IMR-90 (cell line): Measurements from ENCODE around the gene JAGN1. TPM values are rescaled to one million over a fixed set of nuclear protein-coding genes. Genes with fewer than 3 reads are reported as not detected.
A peak's percentile ranks its signal among the peaks of the same experiment; 100 is the strongest.

ENCODE experiments used
- ATAC-seq: fragments of 200-7000 bp; cut with Tn5 transposase; 2 replicates; pipeline ENCODE4 v1.9.1; 2020; ENCODE audit warnings: low read depth, mild to moderate bottlenecking, moderate library complexity
- BruUV-seq: library from RNA; stranded (reverse); fragments of 400-500 nt; replicated peaks from 2 replicates; lab custom pipeline; 2021; lab: Mats Ljungman, UMichigan
- CTCF ChIA-PET: fragments of 300-600 bp; formaldehyde crosslinking; extraction: SDS; loops from one replicate; lab custom pipeline; 2021; ENCODE audit warnings: antibody characterized with exemption; lab: Yijun Ruan, JAX
- POLR2A ChIA-PET: fragments of 300-600 bp; sonication (Branson Sonifier 250); formaldehyde crosslinking; loops from one replicate; lab custom pipeline; 2022; ENCODE audit warnings: antibody characterized with exemption; ENCODE audit not compliant: unreplicated experiment; lab: Charles Lee
- DNase-seq: peaks from one replicate; pipeline ENCODE4 v3.0.0; 2013
- H2AFZ ChIP-seq: replicated peaks from 2 replicates; pipeline ENCODE3; 2013; ENCODE audit warnings: low read length, mild to moderate bottlenecking; ENCODE audit not compliant: poor library complexity
- H2AK5ac ChIP-seq: 2 replicates; pipeline ENCODE4 v1.6.1; 2013; ENCODE audit warnings: low read depth, low read length, inconsistent platforms
- H2AK9ac ChIP-seq: replicated peaks from 2 replicates; pipeline ENCODE3; 2013; ENCODE audit warnings: mild to moderate bottlenecking, low read depth, low read length, moderate library complexity; ENCODE audit not compliant: poor library complexity
- H2BK120ac ChIP-seq: 2 replicates; pipeline ENCODE4 v1.6.1; 2013; ENCODE audit warnings: low read depth, low read length, inconsistent platforms
- H2BK15ac ChIP-seq: 3 replicates; pipeline ENCODE4 v1.6.1; 2013; ENCODE audit warnings: low read depth, low read length, inconsistent platforms
- H2BK20ac ChIP-seq: 2 replicates; pipeline ENCODE4 v1.6.1; 2013; ENCODE audit warnings: low read depth, mild to moderate bottlenecking, inconsistent platforms, low read length, moderate library complexity
- H2BK5ac ChIP-seq: 2 replicates; pipeline ENCODE4 v1.6.1; 2013; ENCODE audit warnings: mild to moderate bottlenecking, low read depth, low read length, inconsistent platforms; ENCODE audit not compliant: poor library complexity, severe bottlenecking
- H3K14ac ChIP-seq: replicated peaks from 2 replicates; pipeline ENCODE4 v1.6.1; 2013; ENCODE audit warnings: low read depth, low read length, inconsistent platforms
- H3K18ac ChIP-seq: 2 replicates; pipeline ENCODE4 v1.6.1; 2013; ENCODE audit warnings: low read depth, low read length, control low read depth
- H3K23ac ChIP-seq: 2 replicates; pipeline ENCODE4 v1.6.1; 2013; ENCODE audit warnings: low read depth, low read length, inconsistent platforms
- H3K27ac ChIP-seq: 2 replicates; pipeline ENCODE4 v1.5.1; 2013; ENCODE audit warnings: mild to moderate bottlenecking, control low read depth, low read length; ENCODE audit not compliant: insufficient read depth
- H3K27me3 ChIP-seq: 2 replicates; pipeline ENCODE4 v1.6.1; 2013; ENCODE audit warnings: low read length; ENCODE audit not compliant: control insufficient read depth, insufficient read depth
- H3K36me3 ChIP-seq: 2 replicates; pipeline ENCODE4 v1.6.1; 2013; ENCODE audit warnings: low read length, mixed read lengths; ENCODE audit not compliant: control insufficient read depth, insufficient read depth
- H3K4ac ChIP-seq: 2 replicates; pipeline ENCODE4 v1.6.1; 2013; ENCODE audit warnings: low read depth, low read length, inconsistent platforms
- H3K4me1 ChIP-seq: 2 replicates; pipeline ENCODE4 v1.6.1; 2013; ENCODE audit warnings: low read length, mixed read lengths; ENCODE audit not compliant: control insufficient read depth, insufficient read depth
- H3K4me2 ChIP-seq: 2 replicates; pipeline ENCODE4 v1.6.1; 2013; ENCODE audit warnings: low read depth, mild to moderate bottlenecking, control low read depth, low read length, moderate library complexity
- H3K4me3 ChIP-seq: 2 replicates; pipeline ENCODE4 v1.5.1; 2013; ENCODE audit warnings: low read depth, mild to moderate bottlenecking, control low read depth, low read length, moderate library complexity; ENCODE audit not compliant: insufficient read depth
- H3K56ac ChIP-seq: 2 replicates; pipeline ENCODE4 v1.6.1; 2013; ENCODE audit warnings: low read length, inconsistent platforms; ENCODE audit not compliant: insufficient read depth; ENCODE audit errors: extremely low read depth
- H3K79me1 ChIP-seq, 2 experiments: 2 replicates each; pipeline ENCODE4 v1.6.1; 2013; ENCODE audit warnings: low read length in 2 of 2, inconsistent platforms in 1 of 2, low read depth in 1 of 2
- H3K9ac ChIP-seq: 2 replicates; pipeline ENCODE4 v1.6.1; 2013; ENCODE audit warnings: low read depth, low read length, control low read depth
- H3K9me1 ChIP-seq: 2 replicates; pipeline ENCODE4 v1.6.1; 2013; ENCODE audit warnings: low read length, inconsistent platforms; ENCODE audit not compliant: insufficient read depth
- H3K9me3 ChIP-seq: 2 replicates; pipeline ENCODE4 v1.6.1; 2013; ENCODE audit warnings: low read length; ENCODE audit not compliant: control insufficient read depth, insufficient read depth
- H4K20me1 ChIP-seq: 2 replicates; pipeline ENCODE4 v1.6.1; 2013; ENCODE audit warnings: low read length, inconsistent platforms; ENCODE audit not compliant: insufficient read depth
- H4K5ac ChIP-seq: 2 replicates; pipeline ENCODE4 v1.6.1; 2013; ENCODE audit warnings: mild to moderate bottlenecking, low read depth, low read length, control low read depth
- H4K8ac ChIP-seq, 2 experiments: 2 replicates each; pipeline ENCODE4 v1.6.1; 2013; ENCODE audit warnings: low read depth in 2 of 2, low read length in 2 of 2, control low read depth in 1 of 2, inconsistent platforms in 1 of 2
- H4K91ac ChIP-seq: 2 replicates; pipeline ENCODE4 v1.6.1; 2013; ENCODE audit warnings: low read depth, low read length, inconsistent platforms; ENCODE audit not compliant: insufficient read depth
- BHLHE40 ChIP-seq: fragments of 150-350 bp; IDR thresholded peaks from 2 replicates; pipeline ENCODE4 v1.6.1; 2016; ENCODE audit warnings: mild to moderate bottlenecking, low read depth, low read length
- CEBPB ChIP-seq: IDR thresholded peaks from 2 replicates; pipeline ENCODE4 v1.6.1; 2012; ENCODE audit warnings: low read depth, low read length, improper control_type of control experiment
- CHD1 ChIP-seq: IDR thresholded peaks from 2 replicates; pipeline ENCODE4 v1.6.1; 2012; ENCODE audit warnings: low read depth, low read length, improper control_type of control experiment
- CTCF ChIP-seq: conservative IDR thresholded peaks from 2 replicates; pipeline ENCODE4 v1.5.1; 2012; ENCODE audit warnings: mild to moderate bottlenecking, low read depth, low read length, improper control_type of control experiment
- ELK1 ChIP-seq: fragments of 150-350 bp; IDR thresholded peaks from 2 replicates; pipeline ENCODE4 v1.6.1; 2016; ENCODE audit warnings: low read depth, mild to moderate bottlenecking, low read length, moderate library complexity, borderline replicate concordance
- FOS ChIP-seq: fragments of 150-350 bp; IDR thresholded peaks from 2 replicates; pipeline ENCODE4 v1.6.1; 2016; ENCODE audit warnings: low read depth, low read length
- MAFK ChIP-seq: IDR thresholded peaks from 2 replicates; pipeline ENCODE4 v1.6.1; 2012; ENCODE audit warnings: low read depth, low read length, improper control_type of control experiment
- MAZ ChIP-seq: IDR thresholded peaks from 2 replicates; pipeline ENCODE4 v1.6.1; 2012; ENCODE audit warnings: low read depth, mild to moderate bottlenecking, low read length, improper control_type of control experiment, moderate library complexity, borderline replicate concordance
- MXI1 ChIP-seq: IDR thresholded peaks from 2 replicates; pipeline ENCODE4 v1.6.1; 2012; ENCODE audit warnings: low read depth, mild to moderate bottlenecking, low read length, moderate library complexity, borderline replicate concordance
- NFE2L2 ChIP-seq: fragments of 150-350 bp; IDR thresholded peaks from 2 replicates; pipeline ENCODE4 v1.6.1; 2016; ENCODE audit warnings: low read depth, mild to moderate bottlenecking, low read length
- POLR2A ChIP-seq: IDR thresholded peaks from 2 replicates; pipeline ENCODE4 v1.6.1; 2012; ENCODE audit warnings: mild to moderate bottlenecking, low read depth, low read length
- RAD21 ChIP-seq: IDR thresholded peaks from 2 replicates; pipeline ENCODE4 v1.6.1; 2012; ENCODE audit warnings: low read length, improper control_type of control experiment
- RCOR1 ChIP-seq: IDR thresholded peaks from 2 replicates; pipeline ENCODE4 v1.6.1; 2012; ENCODE audit warnings: mild to moderate bottlenecking, low read length, improper control_type of control experiment; ENCODE audit not compliant: insufficient replicate concordance
- RFX5 ChIP-seq: IDR thresholded peaks from 2 replicates; pipeline ENCODE4 v1.8.0; 2012; ENCODE audit warnings: low read depth, mild to moderate bottlenecking, low read length, moderate library complexity
- SMC3 ChIP-seq: fragments of 150-350 bp; IDR thresholded peaks from 2 replicates; pipeline ENCODE4 v1.6.1; 2016; ENCODE audit warnings: low read depth, mild to moderate bottlenecking, antibody characterized with exemption, low read length, moderate library complexity
- USF2 ChIP-seq: fragments of 150-350 bp; IDR thresholded peaks from 2 replicates; pipeline ENCODE4 v1.6.1; 2017; ENCODE audit warnings: mild to moderate bottlenecking, antibody characterized with exemption, low read length, low read depth
- whole genome bisulfite sequencing, 2 experiments: methylation state at CpG; one replicate each; pipeline versions ENCODE4 v1.1.5 to v1.1.7; 2013; ENCODE audit warnings: missing lambda C conversion rate in 2 of 2; ENCODE audit not compliant: insufficient read length in 1 of 2; ENCODE audit errors: extremely low coverage in 2 of 2; 5-methylcytosine and 5-hydroxymethylcytosine counted together
- dilution Hi-C: fragments of 300-500 bp; cut with HindIII; formaldehyde crosslinking; loops from one replicate; pipeline ENCODE4 v1.14.3; 2018; ENCODE audit warnings: low sequenced_read_pairs; ENCODE audit not compliant: unreplicated experiment
- in situ Hi-C: fragments of 300-500 bp; cut with MboI; formaldehyde crosslinking; loops from 3 replicates; pipeline ENCODE4 v1.14.3; 2019; ENCODE audit warnings: low sequenced_read_pairs, inconsistent platforms, mixed read lengths
- intact Hi-C: fragments of 100-400 bp; cut with micrococcal nuclease; formaldehyde crosslinking; loops from 2 replicates; pipeline ENCODE4 v1.10.0; 2022
- polyA plus RNA-seq, 3 experiments: library from polyadenylated mRNA; depleted of rRNA; stranded (reverse); fragments of >200 nt; gene quantifications; 2 replicates each; pipeline ENCODE4 v1.2.3, GENCODE V29; 2012; ENCODE audit warnings: low replicate concordance in 1 of 3
- total RNA-seq: library from RNA; depleted of rRNA; stranded (reverse); fragments of >200 nt; gene quantifications from 2 replicates; pipeline ENCODE4 v1.2.3, GENCODE V29; 2012

JAGN1 gene
- total and polyA plus RNA-seq, 2 of the 4 experiments (the other 2 are of a cell fraction), result 32.7 to 39.3 TPM

GRCh38 chr3:9878700-9879099 lies 11.7 kb upstream of the JAGN1 start:
- POLR2A ChIA-PET, result no interaction called here
- Histone ChIP-seq H3K36me3 (no peaks in the 10 kb centered on the region), H2AK5ac (no peak overlapping the region), H3K4me3 (no peak overlapping the region), H3K27me3 (peaks cover 4% of the 10 kb centered on the region; the same call in 1 of the 2 replicates), H2BK15ac (no peak overlapping the region), H3K9me1 (no peaks in the 10 kb centered on the region), H2AFZ (no peak overlapping the region), H2BK5ac (no peak overlapping the region), H2AK9ac (no peak overlapping the region), H3K9me3 (no peaks in the 10 kb centered on the region), H3K4me2 (no peak overlapping the region), H4K5ac (no peak overlapping the region), H4K8ac (no peak overlapping the region), H3K27ac (no peak overlapping the region), H2BK120ac (no peak overlapping the region), H3K23ac (no peak overlapping the region), H4K20me1 (no peaks in the 10 kb centered on the region), H3K79me1 (no peaks in the 10 kb centered on the region), H4K91ac (no peak overlapping the region), H3K18ac (no peak overlapping the region), H3K4me1 (peaks cover 3% of the 10 kb centered on the region; the same call in 1 of the 2 replicates), H3K4ac (no peak overlapping the region), H3K56ac (no peak overlapping the region), H3K9ac (no peak overlapping the region), H2BK20ac (0 out of 2 replicates have a peak overlapping the region, but pooled peaks have one; percentile 32), H3K14ac (no peak overlapping the region)
- dilution Hi-C loops, result no loop called here
- ATAC-seq (no peak), DNase-seq (no peak)
- TF ChIP-seq ELK1 (no peak), USF2 (no peak), MAFK (no peak), MAZ (no peak), MXI1 (no peak), FOS (no peak), NFE2L2 (no peak), POLR2A (no peak), BHLHE40 (no peak), CHD1 (no peak), CEBPB (no peak), RCOR1 (no peak), CTCF (no peak), RAD21 (no peak), RFX5 (no peak), SMC3 (no peak)
- WGBS, 2 experiments, result 88% methylated on average over 2 of the region's 5 CpGs; no CpG with 5 or more reads in 1 of the 2 experiments
- CTCF ChIA-PET, result no interaction called here
- BruUV-seq, result no TSS peak
- intact Hi-C loops, result no loop called here
- in situ Hi-C loops, result no loop called here
